Neural progenitor cell (in vitro differentiated cells): ENCODE results near the gene GADD45G. TPM values are rescaled to one million over a fixed set of nuclear protein-coding genes. Genes with fewer than 3 reads are reported as not detected.

Experiments
- DNase-seq: peaks from one replicate; pipeline ENCODE4 v3.0.0-alpha.2; 2016; ENCODE audit warnings: low spot score
- H2AFZ ChIP-seq: fragments of 200-600 bp; sonication (generic); replicated peaks from 2 replicates; pipeline ENCODE4 v1.6.1; 2016; ENCODE audit warnings: antibody characterized with exemption
- H3F3A ChIP-seq: fragments of 200-600 bp; sonication (generic); 2 replicates; pipeline ENCODE4 v1.6.1; 2016; ENCODE audit warnings: antibody characterized with exemption, low read depth
- H3K27ac ChIP-seq: fragments of 200-600 bp; sonication (generic); 2 replicates; pipeline ENCODE4 v1.5.1; 2016; ENCODE audit warnings: mild to moderate bottlenecking
- H3K27me3 ChIP-seq: fragments of 200-600 bp; sonication (generic); 2 replicates; pipeline ENCODE4 v1.6.1; 2016; ENCODE audit warnings: mild to moderate bottlenecking, moderate library complexity
- H3K36me3 ChIP-seq: fragments of 200-600 bp; sonication (generic); 2 replicates; pipeline ENCODE4 v1.5.1; 2016
- H3K4me1 ChIP-seq: fragments of 200-600 bp; sonication (generic); 2 replicates; pipeline ENCODE4 v1.6.1; 2016; ENCODE audit warnings: mixed run types
- H3K4me2 ChIP-seq: fragments of 200-600 bp; sonication (generic); 2 replicates; pipeline ENCODE4 v1.6.1; 2016
- H3K4me3 ChIP-seq: fragments of 200-600 bp; sonication (generic); 2 replicates; pipeline ENCODE4 v1.5.1; 2016
- H3K79me2 ChIP-seq: fragments of 200-600 bp; sonication (generic); 2 replicates; pipeline ENCODE4 v1.6.1; 2016; ENCODE audit warnings: low read depth
- H3K9ac ChIP-seq: fragments of 200-600 bp; sonication (generic); 2 replicates; pipeline ENCODE4 v1.6.1; 2016
- H3K9me3 ChIP-seq: fragments of 200-600 bp; sonication (generic); 2 replicates; pipeline ENCODE4 v1.5.1; 2016; ENCODE audit warnings: low read depth
- H4K20me1 ChIP-seq: fragments of 200-600 bp; sonication (generic); 2 replicates; pipeline ENCODE4 v1.6.1; 2016; ENCODE audit warnings: low read depth
- H3K27ac Mint-ChIP-seq: 3 replicates; pipeline ENCODE4 v1.8.0; 2021; ENCODE audit warnings: mixed read lengths
- H3K27me3 Mint-ChIP-seq: 2 replicates; pipeline ENCODE4 v1.8.0; 2022; ENCODE audit warnings: low read depth, mild to moderate bottlenecking, inconsistent platforms, moderate library complexity, mixed read lengths; ENCODE audit not compliant: insufficient read depth
- H3K36me3 Mint-ChIP-seq: 3 replicates; pipeline ENCODE4 v1.8.0; 2021; ENCODE audit warnings: mixed read lengths
- H3K4me1 Mint-ChIP-seq: 3 replicates; pipeline ENCODE4 v1.8.0; 2021; ENCODE audit warnings: mixed read lengths
- H3K4me3 Mint-ChIP-seq: 3 replicates; pipeline ENCODE4 v1.8.0; 2021; ENCODE audit warnings: mild to moderate bottlenecking, moderate library complexity, mixed read lengths
- H3K9me3 Mint-ChIP-seq: 3 replicates; pipeline ENCODE4 v1.8.0; 2020; ENCODE audit warnings: mixed read lengths
- EZH2 ChIP-seq: fragments of 200-600 bp; sonication (generic); IDR thresholded peaks from 2 replicates; pipeline ENCODE4 v1.6.1; 2017; ENCODE audit warnings: antibody characterized with exemption, mild to moderate bottlenecking, moderate library complexity
- EZH2phosphoT487 ChIP-seq: fragments of 200-600 bp; sonication (generic); IDR thresholded peaks from 2 replicates; pipeline ENCODE4 v1.6.1; 2017; ENCODE audit warnings: antibody characterized with exemption
- total RNA-seq: library from RNA; depleted of rRNA; stranded (reverse); fragments of >200 nt; gene quantifications from 2 replicates; pipeline ENCODE4 v1.2.3, GENCODE V29; 2015; ENCODE audit warnings: low replicate concordance
- TF ChIP-seq, protein P1 (sequence below): fragments of 200-600 bp; sonication (generic); IDR thresholded peaks from 2 replicates; pipeline ENCODE4 v1.5.1; 2017; ENCODE audit warnings: antibody characterized with exemption, mild to moderate bottlenecking

GADD45G gene
- total RNA-seq, 1 donor from 2014 or later: not detected

- Histone ChIP-seq H2AFZ (no peak overlapping the region), H3K4me3 (no peak overlapping the region), H3K4me2 (no peak overlapping the region), H3K9ac (no peak overlapping the region), H3K79me2 (no peaks in the 10 kb centered on the region), H3F3A (peaks cover 3% of the 10 kb centered on the region), H3K27ac (no peak overlapping the region), H3K36me3 (no peaks in the 10 kb centered on the region), H3K4me1 (peaks cover 5% of the 10 kb centered on the region), H4K20me1 (peaks cover 2% of the 10 kb centered on the region), H3K27me3 (peaks cover 32% of the 10 kb centered on the region), H3K9me3 (no peaks in the 10 kb centered on the region)
- Mint-ChIP-seq H3K4me3 (no peak overlapping the region), H3K27me3 (peaks cover 12% of the 10 kb centered on the region), H3K4me1 (peaks cover 11% of the 10 kb centered on the region), H3K9me3 (no peaks in the 10 kb centered on the region), H3K36me3 (no peaks in the 10 kb centered on the region), H3K27ac (no peak overlapping the region)
- TF ChIP-seq EZH2 (no peak), EZH2phosphoT487 (no peak)
- TF ChIP-seq, protein P1, sequence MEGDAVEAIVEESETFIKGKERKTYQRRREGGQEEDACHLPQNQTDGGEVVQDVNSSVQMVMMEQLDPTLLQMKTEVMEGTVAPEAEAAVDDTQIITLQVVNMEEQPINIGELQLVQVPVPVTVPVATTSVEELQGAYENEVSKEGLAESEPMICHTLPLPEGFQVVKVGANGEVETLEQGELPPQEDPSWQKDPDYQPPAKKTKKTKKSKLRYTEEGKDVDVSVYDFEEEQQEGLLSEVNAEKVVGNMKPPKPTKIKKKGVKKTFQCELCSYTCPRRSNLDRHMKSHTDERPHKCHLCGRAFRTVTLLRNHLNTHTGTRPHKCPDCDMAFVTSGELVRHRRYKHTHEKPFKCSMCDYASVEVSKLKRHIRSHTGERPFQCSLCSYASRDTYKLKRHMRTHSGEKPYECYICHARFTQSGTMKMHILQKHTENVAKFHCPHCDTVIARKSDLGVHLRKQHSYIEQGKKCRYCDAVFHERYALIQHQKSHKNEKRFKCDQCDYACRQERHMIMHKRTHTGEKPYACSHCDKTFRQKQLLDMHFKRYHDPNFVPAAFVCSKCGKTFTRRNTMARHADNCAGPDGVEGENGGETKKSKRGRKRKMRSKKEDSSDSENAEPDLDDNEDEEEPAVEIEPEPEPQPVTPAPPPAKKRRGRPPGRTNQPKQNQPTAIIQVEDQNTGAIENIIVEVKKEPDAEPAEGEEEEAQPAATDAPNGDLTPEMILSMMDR: no peak
- no peak for DNase-seq
Measured at GRCh38 chr9:89598363-89598713, 6.5 kb upstream of the GADD45G start.

- no peak overlapping the region for H3K27ac ChIP-seq
- no peak for DNase-seq
- peaks cover 8% of the 10 kb centered on the region for H4K20me1 ChIP-seq
- Mint-ChIP-seq H3K9me3 (no peaks in the 10 kb centered on the region), H3K27ac (no peak overlapping the region), H3K4me3 (no peak overlapping the region), H3K36me3 (no peaks in the 10 kb centered on the region), H3K4me1 (peaks cover 12% of the 10 kb centered on the region), H3K27me3 (peaks cover 12% of the 10 kb centered on the region)
- H3K4me3 ChIP-seq: no peak overlapping the region
- H3K79me2 ChIP-seq: no peaks in the 10 kb centered on the region
- H2AFZ ChIP-seq: no peak overlapping the region
- H3F3A ChIP-seq: peaks cover 9% of the 10 kb centered on the region
- no peaks in the 10 kb centered on the region for H3K36me3 ChIP-seq
- TF ChIP-seq, protein P1: no peak
- TF ChIP-seq EZH2phosphoT487 (no peak), EZH2 (no peak)
- peaks cover 36% of the 10 kb centered on the region for H3K27me3 ChIP-seq
- no peak overlapping the region for H3K4me2 ChIP-seq
- no peaks in the 10 kb centered on the region for H3K9me3 ChIP-seq
- H3K4me1 ChIP-seq: peaks cover 8% of the 10 kb centered on the region
- no peak overlapping the region for H3K9ac ChIP-seq
Measured at GRCh38 chr9:89598926-89599325, 5.9 kb upstream of the GADD45G start.

DNA sequence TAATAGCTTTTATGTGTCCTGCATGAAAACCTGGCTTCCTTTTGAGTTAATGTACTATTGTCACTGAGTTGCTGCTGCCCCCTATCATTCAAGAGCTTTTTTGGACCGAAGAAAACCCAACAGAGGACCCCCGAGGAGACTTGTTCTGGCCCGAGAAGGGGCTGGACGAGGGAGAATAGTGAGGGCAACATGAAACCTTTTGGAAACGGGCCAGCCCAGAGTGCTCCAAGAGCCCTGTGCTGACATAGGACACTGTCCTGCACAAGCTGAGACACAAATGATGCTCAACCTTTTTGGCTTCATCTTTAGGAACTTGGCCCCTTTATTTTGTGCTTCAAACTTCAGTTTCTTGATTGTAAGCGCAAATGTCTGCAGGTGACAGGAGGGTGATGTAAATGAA is 4.0 kb upstream of the GADD45G start:
- Histone ChIP-seq H3K4me3 (no peak overlapping the region), H3K27me3 (peaks cover 46% of the 10 kb centered on the region), H3K4me2 (no peak overlapping the region), H4K20me1 (peaks cover 24% of the 10 kb centered on the region), H3K27ac (no peak overlapping the region), H3K4me1 (peaks cover 23% of the 10 kb centered on the region), H3F3A (peaks cover 22% of the 10 kb centered on the region), H2AFZ (no peak overlapping the region), H3K9ac (no peak overlapping the region), H3K9me3 (no peaks in the 10 kb centered on the region), H3K79me2 (no peaks in the 10 kb centered on the region), H3K36me3 (no peaks in the 10 kb centered on the region)
- Mint-ChIP-seq H3K36me3 (no peaks in the 10 kb centered on the region), H3K27me3 (peaks cover 15% of the 10 kb centered on the region), H3K4me1 (peaks cover 12% of the 10 kb centered on the region), H3K27ac (no peak overlapping the region), H3K4me3 (no peak overlapping the region), H3K9me3 (no peaks in the 10 kb centered on the region)
- TF ChIP-seq EZH2phosphoT487: no peak
- TF ChIP-seq, protein P1: no peak
- no peak for DNase-seq
